ENCODE data around the gene PPRC1.

PPRC1 gene, protein sequence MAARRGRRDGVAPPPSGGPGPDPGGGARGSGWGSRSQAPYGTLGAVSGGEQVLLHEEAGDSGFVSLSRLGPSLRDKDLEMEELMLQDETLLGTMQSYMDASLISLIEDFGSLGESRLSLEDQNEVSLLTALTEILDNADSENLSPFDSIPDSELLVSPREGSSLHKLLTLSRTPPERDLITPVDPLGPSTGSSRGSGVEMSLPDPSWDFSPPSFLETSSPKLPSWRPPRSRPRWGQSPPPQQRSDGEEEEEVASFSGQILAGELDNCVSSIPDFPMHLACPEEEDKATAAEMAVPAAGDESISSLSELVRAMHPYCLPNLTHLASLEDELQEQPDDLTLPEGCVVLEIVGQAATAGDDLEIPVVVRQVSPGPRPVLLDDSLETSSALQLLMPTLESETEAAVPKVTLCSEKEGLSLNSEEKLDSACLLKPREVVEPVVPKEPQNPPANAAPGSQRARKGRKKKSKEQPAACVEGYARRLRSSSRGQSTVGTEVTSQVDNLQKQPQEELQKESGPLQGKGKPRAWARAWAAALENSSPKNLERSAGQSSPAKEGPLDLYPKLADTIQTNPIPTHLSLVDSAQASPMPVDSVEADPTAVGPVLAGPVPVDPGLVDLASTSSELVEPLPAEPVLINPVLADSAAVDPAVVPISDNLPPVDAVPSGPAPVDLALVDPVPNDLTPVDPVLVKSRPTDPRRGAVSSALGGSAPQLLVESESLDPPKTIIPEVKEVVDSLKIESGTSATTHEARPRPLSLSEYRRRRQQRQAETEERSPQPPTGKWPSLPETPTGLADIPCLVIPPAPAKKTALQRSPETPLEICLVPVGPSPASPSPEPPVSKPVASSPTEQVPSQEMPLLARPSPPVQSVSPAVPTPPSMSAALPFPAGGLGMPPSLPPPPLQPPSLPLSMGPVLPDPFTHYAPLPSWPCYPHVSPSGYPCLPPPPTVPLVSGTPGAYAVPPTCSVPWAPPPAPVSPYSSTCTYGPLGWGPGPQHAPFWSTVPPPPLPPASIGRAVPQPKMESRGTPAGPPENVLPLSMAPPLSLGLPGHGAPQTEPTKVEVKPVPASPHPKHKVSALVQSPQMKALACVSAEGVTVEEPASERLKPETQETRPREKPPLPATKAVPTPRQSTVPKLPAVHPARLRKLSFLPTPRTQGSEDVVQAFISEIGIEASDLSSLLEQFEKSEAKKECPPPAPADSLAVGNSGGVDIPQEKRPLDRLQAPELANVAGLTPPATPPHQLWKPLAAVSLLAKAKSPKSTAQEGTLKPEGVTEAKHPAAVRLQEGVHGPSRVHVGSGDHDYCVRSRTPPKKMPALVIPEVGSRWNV (N-terminal part only)

DNA sequence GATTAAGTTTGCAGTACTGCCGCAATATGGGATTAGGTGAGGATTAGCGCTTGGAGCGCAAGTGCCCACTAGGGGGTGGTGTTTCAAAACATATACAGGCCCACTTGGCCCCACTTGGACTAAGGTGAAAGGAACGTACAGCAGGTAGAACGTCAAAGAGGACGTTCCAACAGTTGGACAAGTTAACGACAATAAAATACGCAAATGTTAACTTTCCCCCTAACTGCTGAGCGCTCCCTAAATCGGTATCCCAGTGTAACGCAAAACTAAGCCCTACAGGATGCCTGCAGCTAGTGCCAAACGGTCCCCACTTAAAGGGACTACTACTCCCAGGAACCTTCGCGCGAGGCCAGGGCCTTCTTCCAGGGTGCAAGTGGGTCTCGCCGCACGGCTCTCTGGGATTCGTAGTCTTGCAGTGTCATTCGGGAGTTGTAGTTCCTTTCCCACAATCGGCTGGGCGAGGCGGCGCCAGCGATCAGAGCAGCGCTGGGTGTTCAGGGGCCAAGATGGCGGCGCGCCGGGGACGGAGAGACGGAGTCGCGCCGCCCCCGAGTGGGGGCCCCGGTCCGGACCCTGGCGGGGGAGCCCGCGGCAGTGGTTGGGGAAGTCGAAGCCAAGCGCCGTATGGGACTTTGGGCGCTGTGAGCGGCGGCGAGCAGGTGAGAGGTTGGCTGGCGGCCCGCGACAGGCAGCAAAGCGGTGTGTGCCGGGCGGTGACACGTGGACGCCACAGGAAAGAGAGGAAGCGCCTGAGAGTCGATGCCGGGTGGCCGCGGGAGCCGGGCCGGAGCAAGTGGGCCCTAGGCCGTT lies at the start of gene PPRC1:
TSS of gene PPRC1 (plus strand) at position 478 of the 810 bp plus-strand sequence. CDS start at position 507, 29 bp downstream.
- DNase-seq = peak; percentile 84

DNA sequence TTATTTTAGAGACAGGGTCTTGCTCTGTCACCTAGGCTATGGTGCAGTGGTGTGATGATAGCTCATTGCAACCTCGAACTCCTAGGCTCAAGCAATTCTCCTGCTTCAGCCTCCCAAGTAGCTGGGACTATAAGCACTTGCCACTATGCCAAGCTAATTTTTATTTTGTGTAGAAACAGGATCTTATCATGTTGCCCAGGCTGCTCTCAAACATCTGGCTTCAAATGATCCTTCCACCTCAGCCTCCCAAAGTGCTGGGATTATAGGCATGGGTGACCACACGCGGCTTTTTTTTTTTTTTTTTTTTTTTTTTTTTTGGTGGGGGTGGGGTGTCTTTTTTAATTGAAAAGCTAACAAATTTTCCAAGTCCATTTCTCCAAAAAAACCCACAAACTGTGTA lies 49.3 kb upstream of the PPRC1 start:
- DNase-seq = no peak

DNA sequence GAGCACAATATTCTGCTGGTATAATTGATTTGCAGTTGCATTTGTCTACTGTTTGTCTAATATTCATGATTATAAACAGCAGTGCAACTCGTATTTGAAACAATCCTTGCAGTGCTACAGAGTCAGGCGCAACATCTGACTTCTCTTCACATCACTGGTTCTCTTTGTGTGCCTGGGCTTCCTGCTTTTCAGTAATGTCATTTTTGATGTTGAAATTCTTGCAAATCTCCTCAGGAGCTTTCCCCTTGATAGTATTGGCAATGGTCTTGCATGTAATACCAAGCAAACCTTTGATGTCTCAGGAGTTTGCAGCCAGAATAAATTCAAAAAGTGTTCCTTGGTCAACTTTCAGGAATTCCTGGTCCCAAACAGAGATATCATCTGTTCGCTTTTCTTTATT lies 47.5 kb upstream of the PPRC1 start:
- DNase-seq = no peak

DNA sequence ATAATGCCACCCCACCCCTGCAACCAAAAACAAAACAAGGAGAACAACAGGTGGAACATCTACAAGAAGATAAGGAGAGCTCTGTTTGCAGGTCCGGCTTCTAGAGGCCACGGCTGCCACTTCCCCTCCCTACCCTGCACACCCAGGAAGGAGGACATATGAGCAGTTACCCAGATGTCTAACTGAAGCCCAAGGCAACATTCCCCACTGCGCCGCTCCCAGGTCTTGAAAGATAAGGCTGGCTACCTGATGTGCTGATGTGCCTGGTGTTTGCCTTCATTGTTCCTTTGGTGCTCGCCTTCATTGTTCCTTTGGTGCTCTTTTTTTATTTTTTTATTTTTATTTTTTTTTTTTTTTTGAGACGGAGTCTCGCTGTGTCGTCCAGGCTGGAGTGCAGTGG lies 46.6 kb upstream of the PPRC1 start:
- DNase-seq = no peak

DNA sequence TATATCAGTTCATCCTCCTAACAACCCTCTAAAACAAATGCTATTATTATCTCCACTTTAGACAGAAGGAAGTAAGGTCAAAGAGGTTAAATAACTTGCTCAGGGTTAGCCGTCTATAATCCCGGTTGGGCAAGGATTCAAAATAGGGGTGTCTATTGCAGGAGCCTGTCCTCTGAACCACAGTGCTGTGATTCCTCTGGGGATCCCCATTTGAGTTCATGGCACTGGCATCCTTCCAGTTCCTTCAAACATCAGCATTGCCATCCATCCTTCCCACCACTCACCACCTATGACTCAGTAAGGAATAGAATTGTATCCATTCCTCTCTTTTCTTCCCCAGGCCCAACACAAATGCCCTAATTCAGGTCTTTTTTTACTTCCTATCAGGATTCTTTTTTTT lies 42.1 kb upstream of the PPRC1 start:
- DNase-seq = no peak

DNA sequence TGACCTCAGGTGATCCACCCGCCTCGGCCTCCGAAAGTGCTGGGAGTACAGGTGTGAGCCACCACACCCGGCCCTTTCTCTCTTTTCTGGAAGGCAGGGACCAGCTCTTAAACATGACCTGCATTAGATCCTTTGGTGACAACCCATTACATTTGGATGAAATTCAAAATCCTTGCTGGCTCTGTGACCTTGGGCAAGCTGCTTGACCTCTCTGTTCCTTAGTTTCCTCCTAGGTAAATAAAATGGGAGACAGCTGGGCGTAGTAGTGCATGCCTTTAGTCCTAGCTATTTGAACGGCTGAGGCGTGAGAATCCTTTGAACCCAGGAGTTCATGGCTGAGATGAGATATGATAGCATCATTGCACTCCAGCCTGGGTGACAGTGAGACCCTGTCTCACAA lies 36.4 kb upstream of the PPRC1 start:
- no peak for DNase-seq

DNA sequence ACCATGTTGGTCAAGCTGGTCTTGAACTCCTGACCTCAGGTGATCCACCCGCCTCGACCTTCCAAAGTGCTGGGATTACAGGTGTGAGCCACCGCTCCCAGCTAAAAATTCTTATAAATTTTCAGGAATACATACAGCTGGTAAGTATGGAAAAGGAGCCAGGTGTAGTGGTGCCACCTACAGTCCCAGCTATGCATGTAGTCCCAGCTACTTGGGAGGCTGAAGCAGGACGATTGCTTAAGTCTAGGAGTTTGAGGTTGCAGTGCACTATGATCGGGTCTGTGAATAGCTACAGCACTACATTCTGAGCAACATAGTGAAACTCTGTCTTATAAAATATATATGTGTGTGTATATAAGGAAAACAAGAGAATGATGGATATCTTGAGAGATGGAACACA lies 31.7 kb upstream of the PPRC1 start:
- no peak for DNase-seq

DNA sequence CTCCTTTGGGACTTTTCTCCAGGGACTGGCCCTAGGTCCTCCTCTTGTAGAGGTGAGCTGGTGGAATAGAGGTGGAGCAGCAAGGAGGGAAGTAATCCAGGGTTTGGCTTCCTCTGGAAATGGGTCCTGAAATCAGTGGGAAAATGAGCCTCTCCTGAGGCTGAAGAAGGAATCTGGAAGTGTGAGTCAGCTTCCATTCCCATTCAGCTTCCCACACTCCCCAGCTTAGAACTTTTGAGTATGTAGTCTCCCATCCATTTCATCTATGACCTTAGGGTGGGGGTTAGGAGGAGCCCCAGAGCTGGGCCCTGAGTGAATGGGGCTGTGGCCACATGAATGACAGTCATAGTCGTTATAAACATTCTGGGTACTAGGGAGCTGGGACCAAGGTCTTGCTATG lies 30.4 kb upstream of the PPRC1 start:
- DNase-seq = no peak

DNA sequence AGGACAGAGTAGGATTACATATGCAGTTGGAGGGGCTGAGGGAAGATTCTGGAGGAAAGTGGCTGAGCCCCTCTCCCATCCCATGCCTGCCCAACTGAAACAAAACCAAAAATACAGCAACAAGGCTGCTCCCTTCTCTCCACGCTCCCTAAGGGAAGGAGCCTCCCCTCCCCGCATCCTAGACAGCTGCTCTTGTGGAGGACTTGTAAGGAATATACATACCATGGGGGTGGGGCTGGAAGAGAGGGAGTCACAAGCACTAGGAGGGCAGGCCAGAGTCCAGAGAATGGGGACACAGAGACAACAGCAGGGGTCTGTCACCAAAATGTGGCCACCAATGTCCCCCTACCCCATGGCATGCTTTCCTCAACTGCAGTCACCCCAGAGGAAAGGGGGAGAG lies 25.8 kb upstream of the PPRC1 start:
- no peak for DNase-seq

DNA sequence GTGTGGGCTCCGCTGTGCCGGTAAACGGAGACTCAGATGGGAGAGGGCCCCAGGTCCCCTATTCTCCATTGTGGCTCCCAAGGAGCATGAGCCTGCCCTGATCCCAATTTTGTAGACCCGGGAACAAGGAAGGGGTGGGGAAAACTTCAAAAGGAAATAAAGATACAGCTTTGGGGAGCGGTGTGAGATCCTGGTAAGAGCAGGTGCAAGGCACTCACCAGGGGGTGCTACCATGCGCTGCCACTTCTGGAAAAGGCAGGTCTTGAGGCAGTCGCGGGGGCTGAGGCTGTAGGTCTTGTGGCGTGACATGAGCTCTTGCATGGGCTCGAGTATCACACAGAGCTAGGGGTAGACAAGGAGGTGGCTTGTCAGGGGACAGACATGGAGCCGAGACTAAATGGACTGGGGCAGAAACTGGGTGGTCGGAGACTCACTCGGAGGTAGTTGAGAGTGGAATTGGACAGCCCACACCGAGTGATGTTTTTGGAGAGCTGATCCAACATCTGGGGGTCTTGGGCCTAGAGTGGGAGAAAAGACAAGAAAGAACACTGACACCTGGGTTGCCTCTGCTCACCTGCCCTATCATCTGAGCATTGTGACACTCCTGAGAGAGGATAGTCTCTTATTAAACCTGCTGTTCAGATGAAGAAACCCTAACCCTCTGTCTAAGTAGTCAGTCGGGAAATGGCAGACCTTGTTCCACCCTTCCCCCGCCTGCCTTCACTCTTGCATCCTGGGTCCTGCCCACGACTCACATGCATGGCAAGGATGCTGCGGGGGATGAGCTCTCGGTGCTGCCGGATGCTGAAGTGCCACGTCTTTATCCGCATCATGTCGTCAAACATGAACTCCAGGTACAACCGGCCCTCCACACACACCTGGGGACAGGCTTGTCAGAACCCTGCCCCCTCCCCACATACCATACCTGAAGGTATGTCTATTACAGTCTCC lies 23.4 kb upstream of the PPRC1 start:
- no peak for DNase-seq

DNA sequence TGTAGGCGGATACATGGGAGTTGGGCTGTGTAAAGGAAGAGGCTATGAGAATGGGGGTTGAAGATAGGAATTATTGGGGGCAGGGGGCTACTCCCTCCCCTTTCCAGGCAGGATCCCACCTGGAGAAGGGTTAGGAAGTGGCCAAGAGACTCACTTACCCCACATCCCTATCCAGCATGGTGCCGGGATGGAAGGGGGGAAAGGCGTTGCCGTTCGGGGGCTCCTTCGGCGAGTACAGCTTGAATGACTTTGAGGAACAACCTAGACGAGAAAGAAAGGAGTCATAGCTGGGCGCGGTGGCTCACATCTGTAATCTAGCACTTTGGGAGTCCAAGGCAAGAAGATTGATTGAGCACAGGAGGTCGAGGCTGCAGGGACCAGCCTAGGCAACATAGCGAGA lies 21.6 kb upstream of the PPRC1 start:
- no peak for DNase-seq

DNA sequence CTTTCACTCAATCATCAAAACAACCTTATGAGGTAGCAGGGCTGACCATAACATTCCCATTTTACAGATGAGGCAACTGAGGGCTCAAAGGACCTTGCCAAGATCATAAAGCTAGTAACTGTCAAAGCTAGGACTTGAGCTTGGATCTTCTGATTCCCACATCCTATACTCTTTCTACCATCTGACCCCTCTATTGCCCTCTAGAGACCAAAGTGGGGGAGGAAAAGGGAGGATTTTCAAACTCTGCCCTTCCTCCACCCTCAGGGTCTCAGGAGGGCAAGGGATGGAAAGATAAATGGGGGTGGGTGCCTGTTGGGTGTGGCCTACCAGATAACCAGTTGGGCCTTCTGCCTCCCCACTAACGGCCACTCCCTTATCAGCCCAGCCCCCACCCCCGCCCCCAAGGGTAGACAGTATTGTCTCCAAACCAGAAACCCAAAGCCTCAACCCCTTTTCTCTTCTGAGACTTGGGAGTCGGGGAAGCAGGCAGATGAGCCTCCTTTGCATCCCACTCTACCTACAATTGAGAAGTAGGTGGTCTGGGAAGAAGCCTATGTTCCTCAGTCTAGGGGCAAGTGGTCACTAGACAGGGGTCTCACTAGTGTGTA lies 20.5 kb upstream of the PPRC1 start:
- no peak for DNase-seq

DNA sequence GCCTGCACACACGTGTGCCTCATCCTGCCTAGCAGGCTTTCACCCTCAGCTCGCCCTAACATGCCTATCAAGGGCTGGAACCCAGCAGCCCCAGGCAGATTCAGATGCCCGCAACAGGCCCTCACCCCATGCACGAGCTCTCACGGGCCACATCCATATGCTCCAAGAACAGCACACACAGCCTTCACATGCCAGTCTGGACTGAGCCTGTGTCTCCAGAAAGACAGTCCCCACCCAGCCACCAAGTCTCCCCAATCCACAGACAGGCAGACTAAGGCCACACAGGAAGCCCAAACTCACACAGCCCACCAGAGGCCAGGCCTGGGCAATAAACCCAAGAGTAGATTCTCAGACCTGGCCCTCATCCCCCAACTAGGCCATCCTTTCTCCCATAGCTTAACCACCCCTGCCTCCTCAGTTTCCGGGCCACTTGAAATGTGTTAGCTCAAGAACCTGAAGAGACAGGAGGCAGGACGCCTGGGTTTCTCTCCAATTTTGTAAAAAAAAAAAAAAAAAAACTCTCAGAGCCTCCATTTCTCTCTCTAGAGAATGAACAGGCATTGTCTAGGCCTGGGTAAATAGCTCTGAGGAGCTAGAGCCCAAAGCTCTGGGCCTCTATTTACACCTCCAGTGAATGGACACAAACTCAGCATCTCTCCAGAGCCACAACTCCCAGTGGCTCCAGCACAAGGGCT lies 19.4 kb upstream of the PPRC1 start:
- DNase-seq = no peak

DNA sequence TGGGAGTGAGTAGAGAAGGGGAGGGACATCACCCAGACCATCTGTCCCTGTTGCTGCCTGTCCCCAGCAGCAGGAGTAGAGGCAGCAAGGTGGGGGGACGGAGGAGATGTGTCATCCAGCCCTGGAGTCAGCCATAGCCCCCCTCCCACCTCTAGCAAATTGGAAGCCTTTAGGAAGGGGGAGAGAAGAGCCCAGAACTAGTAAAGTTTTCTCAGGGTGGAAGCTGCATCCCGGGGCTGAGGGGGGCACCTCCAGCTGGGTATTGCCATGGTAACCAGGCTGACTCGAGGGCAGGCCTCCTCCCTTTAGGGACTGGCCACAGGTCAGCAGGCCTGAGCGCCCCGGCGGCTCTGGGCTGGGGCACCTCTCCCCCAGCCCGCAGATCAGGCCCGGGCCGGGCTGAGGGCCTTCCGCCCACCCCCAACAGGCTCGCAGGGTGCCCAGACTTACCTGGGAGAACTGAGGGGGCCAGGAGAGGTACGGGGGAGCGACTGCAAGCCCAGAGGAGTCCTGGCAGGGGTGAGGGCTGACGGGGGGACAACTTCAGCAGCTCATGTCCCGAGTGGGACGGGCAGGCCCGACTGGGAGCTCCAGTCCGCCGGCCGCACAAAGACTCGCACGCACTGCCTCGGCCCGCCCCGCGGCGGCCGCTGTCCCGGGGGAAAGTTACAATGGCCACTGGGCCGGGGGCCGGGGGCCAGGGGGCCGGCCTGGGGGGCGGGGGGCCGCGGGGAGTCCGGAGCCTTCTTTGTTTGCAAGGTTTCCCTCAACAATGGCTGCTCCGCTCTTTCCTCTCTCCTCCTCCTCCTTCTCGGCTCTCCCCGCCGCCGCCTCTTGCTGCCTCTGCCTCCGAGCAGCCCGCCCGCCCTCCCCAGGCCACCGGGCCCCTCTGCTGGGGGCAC lies 18.6 kb upstream of the PPRC1 start:
- DNase-seq = no peak

DNA sequence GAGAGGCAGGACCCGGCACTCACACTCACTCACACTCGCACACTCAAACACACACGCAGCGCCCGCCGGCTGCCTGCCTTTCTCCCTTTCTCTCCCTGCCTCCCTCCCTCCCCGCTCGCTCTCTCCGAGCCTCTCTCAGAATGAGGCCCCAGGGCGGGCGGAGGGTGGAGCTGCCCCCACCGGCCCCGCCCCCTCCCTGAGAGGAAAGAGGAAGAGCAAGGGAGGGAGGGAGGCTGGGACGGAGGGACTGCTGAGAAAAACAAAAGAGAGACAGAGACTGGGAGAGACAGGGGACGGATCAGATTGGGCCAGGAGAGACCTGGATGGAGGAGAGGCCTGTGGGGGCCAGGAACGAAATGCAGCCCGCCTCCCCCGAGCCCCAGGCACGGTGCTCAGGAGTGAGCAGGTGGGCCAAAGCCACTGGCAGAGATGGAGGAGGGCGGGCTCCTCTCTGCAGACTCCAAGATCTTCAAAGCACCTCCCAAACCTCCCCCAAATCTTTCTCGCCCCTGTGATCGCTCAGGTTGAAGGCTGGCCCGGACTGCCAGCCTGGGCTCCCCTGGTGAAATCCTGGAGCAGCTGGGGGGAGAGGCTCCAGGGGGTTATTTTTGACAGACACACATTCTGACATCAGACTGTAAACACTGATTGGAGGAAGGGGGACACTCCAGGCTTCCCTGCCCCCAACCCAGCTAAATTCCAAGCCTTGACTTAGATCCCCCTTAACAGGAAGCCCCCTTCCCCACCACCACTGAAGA lies 17.8 kb upstream of the PPRC1 start:
- peak; percentile 55 for DNase-seq

DNA sequence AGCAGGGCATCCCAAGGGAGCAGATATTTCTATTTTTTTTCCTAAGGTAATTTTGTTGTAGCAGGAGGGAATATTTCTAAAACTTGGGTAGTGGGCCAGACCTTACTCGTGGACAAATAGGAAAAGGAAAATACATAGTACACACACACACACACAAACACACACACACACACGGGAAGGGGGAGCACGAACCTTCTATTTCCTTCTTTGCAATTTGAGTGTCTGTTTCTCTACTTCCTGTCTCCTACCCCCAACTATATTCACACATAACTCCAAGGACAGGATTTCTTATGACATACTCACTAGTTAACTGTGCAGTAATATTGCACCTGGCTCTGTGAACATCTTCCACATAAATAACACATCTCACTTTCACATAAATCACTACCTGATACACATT lies 17.1 kb upstream of the PPRC1 start:
- no peak for DNase-seq

DNA sequence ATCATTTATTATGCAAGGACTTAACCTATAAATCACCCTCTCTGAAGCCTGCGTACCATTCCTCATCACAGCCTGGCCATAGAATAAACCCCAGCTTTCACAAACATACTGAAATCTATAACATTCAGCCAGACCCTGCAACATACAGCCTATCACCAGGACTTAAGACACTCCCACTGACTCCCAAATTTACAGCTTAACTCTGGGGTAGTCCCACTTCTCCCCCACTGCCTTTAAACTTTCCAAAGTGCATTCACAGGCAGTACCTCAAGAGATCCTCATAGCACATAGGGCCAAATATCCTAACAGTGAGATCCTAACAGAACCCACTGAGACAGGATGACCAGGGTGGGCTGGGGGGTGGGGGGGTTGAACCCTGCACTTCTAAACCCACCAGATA lies 16.2 kb upstream of the PPRC1 start:
- no peak for DNase-seq
